ENCODE measurements around the gene FNDC5.

FNDC5 gene

DNA sequence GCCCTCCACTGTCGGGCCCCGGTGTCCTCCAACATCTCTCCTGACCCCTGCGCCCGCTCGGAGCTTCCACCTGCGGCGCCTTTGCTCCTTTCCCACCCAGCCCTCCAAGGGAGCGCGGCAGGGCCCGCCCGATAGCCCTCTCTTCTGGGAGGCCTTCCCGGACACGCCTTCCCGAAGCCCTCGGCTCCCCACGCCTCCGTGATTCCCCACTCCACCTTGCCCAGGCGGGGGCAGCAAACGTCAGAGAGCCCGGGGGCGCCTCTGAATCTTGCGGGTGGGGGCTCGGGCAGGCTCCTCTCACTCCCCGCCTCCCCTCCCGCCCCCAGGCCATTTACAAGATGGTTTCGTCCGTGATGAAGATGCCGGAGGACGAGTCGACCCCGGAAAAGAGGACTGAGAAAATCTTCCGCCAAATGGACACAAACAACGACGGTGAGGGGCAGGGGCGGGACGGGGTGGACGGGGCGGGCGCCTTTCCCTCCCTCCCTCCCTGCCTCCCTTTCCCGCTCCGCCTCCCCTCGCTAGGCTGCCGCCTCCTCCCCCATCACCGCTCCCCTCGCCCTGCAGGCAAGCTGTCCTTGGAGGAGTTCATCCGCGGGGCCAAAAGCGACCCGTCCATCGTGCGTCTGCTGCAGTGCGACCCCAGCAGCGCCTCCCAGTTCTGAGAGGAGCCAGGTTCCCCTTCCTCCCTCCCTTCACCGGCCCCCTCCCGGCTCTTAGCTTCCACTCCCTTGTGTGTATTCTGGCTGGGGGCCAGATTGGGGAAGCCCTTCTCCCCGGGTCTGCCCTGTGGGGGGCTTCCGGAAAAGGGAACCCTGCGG lies 22.7 kb upstream of the FNDC5 start:
- POLR2A ChIA-PET (ENCODE audit: low non-redundant PET), result no interaction called here
- H3K27ac ChIP-seq, result no peak overlapping the region
- DNase-seq (ENCODE audit: low spot score), result peak; percentile 26
- TF ChIP-seq, protein P1, sequence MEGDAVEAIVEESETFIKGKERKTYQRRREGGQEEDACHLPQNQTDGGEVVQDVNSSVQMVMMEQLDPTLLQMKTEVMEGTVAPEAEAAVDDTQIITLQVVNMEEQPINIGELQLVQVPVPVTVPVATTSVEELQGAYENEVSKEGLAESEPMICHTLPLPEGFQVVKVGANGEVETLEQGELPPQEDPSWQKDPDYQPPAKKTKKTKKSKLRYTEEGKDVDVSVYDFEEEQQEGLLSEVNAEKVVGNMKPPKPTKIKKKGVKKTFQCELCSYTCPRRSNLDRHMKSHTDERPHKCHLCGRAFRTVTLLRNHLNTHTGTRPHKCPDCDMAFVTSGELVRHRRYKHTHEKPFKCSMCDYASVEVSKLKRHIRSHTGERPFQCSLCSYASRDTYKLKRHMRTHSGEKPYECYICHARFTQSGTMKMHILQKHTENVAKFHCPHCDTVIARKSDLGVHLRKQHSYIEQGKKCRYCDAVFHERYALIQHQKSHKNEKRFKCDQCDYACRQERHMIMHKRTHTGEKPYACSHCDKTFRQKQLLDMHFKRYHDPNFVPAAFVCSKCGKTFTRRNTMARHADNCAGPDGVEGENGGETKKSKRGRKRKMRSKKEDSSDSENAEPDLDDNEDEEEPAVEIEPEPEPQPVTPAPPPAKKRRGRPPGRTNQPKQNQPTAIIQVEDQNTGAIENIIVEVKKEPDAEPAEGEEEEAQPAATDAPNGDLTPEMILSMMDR (conservative IDR thresholded peaks at IDR 0.05; ENCODE audit: low read depth), result peak; percentile 46
- CTCF ChIA-PET, result interaction anchor here (0.6 to 2.9 kb wide), 7 partner anchors 9 to 815 kb away, joined by 3 to 11 read pairs (median 6); no protein-coding TSS in a partner anchor

GRCh38 chr1:32892368-32893197 lies 21.9 kb upstream of the FNDC5 start:
- no peak overlapping the region for H3K27ac ChIP-seq
- peak; percentile 35 for DNase-seq (ENCODE audit: low spot score)
- ChIA-PET POLR2A (ENCODE audit: low non-redundant PET) (no interaction called here), CTCF (interaction anchor here (0.6 to 2.9 kb wide), 11 partner anchors 9 to 261 kb away, joined by 3 to 11 read pairs (median 4); no protein-coding TSS in a partner anchor)
- TF ChIP-seq, protein P1 (conservative IDR thresholded peaks at IDR 0.05; ENCODE audit: low read depth), result peak; percentile 74

GRCh38 chr1:32891630-32892029 lies 20.9 kb upstream of the FNDC5 start:
- TF ChIP-seq, protein P1 (conservative IDR thresholded peaks at IDR 0.05; ENCODE audit: low read depth), result no peak
- POLR2A ChIA-PET (ENCODE audit: low non-redundant PET), result no interaction called here
- CTCF ChIA-PET, result interaction anchor here (0.9 to 2.1 kb wide), 2 partner anchors 13 to 179 kb away, joined by 6 to 7 read pairs; no protein-coding TSS in a partner anchor
- no peak for DNase-seq (ENCODE audit: low spot score)
- H3K27ac ChIP-seq, result no peak overlapping the region

- TF ChIP-seq, protein P1 (conservative IDR thresholded peaks at IDR 0.05; ENCODE audit: low read depth), result no peak
- ChIA-PET CTCF (interaction anchor here (0.6 to 2.1 kb wide), 3 partner anchors 14 to 179 kb away, joined by 4 to 7 read pairs (median 6); no protein-coding TSS in a partner anchor), POLR2A (ENCODE audit: low non-redundant PET) (no interaction called here)
- no peak for DNase-seq (ENCODE audit: low spot score)
- H3K27ac ChIP-seq, result no peak overlapping the region
Measured at GRCh38 chr1:32891241-32891570, 20.5 kb upstream of the FNDC5 start.

DNA sequence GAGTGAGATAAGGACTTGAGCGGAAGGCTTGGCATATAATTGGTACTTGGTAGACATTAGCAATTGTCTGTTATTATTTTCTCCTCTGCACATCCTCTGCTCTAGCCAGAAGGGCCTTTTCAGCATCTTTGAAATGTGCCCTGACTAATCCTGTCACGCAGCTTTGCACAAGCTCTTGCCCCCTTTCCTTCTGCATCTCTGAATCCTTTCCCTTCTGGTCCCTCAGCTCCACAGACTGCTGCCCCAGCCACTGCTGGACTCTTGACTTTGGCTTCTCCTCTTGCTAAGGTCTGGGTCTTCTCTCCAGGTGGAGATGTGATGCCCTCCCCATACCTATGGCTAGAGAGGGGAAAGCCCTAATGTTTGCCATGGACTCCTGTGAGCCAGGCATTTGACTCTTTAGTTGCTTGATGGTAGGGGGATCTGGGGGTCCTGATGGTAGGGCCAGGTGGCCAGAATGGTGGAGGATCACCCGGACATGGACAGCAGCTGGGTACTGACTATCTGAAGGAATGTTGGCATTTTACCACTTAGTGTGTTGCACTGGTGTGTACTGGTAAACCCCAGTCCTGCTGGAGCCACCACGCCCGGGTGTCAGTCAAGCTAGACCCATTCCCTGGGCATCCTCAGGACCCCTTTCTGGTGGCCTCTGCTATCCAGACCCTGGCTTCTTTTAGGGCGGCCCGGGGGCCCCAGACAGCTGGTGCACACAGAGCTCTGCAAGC lies 20.0 kb upstream of the FNDC5 start:
- CTCF ChIA-PET, result interaction anchor here (0.6 to 0.9 kb wide), 2 partner anchors 14 to 102 kb away, joined by 4 to 6 read pairs; no protein-coding TSS in a partner anchor
- POLR2A ChIA-PET (ENCODE audit: low non-redundant PET), result no interaction called here
- no peak overlapping the region for H3K27ac ChIP-seq
- TF ChIP-seq, protein P1 (conservative IDR thresholded peaks at IDR 0.05; ENCODE audit: low read depth), result no peak
- no peak for DNase-seq (ENCODE audit: low spot score)

Measured in RWPE1 (cell line).